H1 (cell line): ENCODE measurements around the gene HLA-DQA2.

ENCODE experiments used
- CEBPB ChIP-seq: IDR thresholded peaks from 2 replicates; pipeline ENCODE4 v1.6.1; 2012; ENCODE audit warnings: low read depth, low read length
- CHD1 ChIP-seq: IDR thresholded peaks from 2 replicates; pipeline ENCODE4 v1.6.1; 2012; ENCODE audit warnings: low read depth, low read length, improper control_type of control experiment
- EZH2 ChIP-seq: fragments of 200-600 bp; sonication (generic); IDR thresholded peaks from 2 replicates; pipeline ENCODE4 v1.7.1; 2012; ENCODE audit warnings: low read depth, mild to moderate bottlenecking, moderate library complexity, low read length, inconsistent platforms; ENCODE audit not compliant: severe bottlenecking
- RAD21 ChIP-seq, 2 experiments: IDR thresholded peaks in 1 of 2; conservative IDR thresholded peaks in 1 of 2; 2 replicates each; pipeline ENCODE4 v1.6.1; 2011; ENCODE audit warnings: low read depth in 2 of 2, low read length in 2 of 2, improper control_type of control experiment in 1 of 2, inconsistent platforms in 1 of 2, mild to moderate bottlenecking in 1 of 2, moderate library complexity in 1 of 2
- SP1 ChIP-seq: IDR thresholded peaks from 2 replicates; pipeline ENCODE4 v1.6.1; 2011; ENCODE audit warnings: low read depth, low read length
- YY1 ChIP-seq: IDR thresholded peaks from 2 replicates; pipeline ENCODE4 v1.6.1; 2011; ENCODE audit warnings: low read depth, mild to moderate bottlenecking, low read length
- TF ChIP-seq, protein P1 (sequence below), 3 experiments: IDR thresholded peaks; 1 replicate in 2 of 3; 2 replicates in 1 of 3; pipeline versions ENCODE4 v1.5.1 to v1.6.1; 2011; ENCODE audit warnings: low read length in 3 of 3, mild to moderate bottlenecking in 3 of 3, inconsistent platforms in 2 of 3, low read depth in 1 of 3, moderate library complexity in 1 of 3; ENCODE audit not compliant: insufficient read depth in 1 of 3; ENCODE audit errors: control extremely low read depth in 1 of 3

- no peak for TF ChIP-seq RAD21 (IDR thresholded peaks at IDR 0.05 in 1 of 2, conservative IDR thresholded peaks at IDR 0.05 in 1 of 2; ENCODE audit: low read depth in 2 of 2, low read length in 2 of 2)
- TF ChIP-seq, protein P1, sequence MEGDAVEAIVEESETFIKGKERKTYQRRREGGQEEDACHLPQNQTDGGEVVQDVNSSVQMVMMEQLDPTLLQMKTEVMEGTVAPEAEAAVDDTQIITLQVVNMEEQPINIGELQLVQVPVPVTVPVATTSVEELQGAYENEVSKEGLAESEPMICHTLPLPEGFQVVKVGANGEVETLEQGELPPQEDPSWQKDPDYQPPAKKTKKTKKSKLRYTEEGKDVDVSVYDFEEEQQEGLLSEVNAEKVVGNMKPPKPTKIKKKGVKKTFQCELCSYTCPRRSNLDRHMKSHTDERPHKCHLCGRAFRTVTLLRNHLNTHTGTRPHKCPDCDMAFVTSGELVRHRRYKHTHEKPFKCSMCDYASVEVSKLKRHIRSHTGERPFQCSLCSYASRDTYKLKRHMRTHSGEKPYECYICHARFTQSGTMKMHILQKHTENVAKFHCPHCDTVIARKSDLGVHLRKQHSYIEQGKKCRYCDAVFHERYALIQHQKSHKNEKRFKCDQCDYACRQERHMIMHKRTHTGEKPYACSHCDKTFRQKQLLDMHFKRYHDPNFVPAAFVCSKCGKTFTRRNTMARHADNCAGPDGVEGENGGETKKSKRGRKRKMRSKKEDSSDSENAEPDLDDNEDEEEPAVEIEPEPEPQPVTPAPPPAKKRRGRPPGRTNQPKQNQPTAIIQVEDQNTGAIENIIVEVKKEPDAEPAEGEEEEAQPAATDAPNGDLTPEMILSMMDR (IDR thresholded peaks at IDR 0.05; ENCODE audit: control extremely low read depth in 1 of 3, insufficient read depth in 1 of 3, low read depth in 1 of 3, low read length in 3 of 3), result no peak
- no peak for TF ChIP-seq EZH2
- TF ChIP-seq CHD1, result no peak
- TF ChIP-seq YY1, result no peak
- no peak for TF ChIP-seq SP1
- no peak for TF ChIP-seq CEBPB
Measured at GRCh38 chr6:32792901-32793435, 51.8 kb downstream of the HLA-DQA2 start.
